ENCODE measurements around the gene WLS.

DNA sequence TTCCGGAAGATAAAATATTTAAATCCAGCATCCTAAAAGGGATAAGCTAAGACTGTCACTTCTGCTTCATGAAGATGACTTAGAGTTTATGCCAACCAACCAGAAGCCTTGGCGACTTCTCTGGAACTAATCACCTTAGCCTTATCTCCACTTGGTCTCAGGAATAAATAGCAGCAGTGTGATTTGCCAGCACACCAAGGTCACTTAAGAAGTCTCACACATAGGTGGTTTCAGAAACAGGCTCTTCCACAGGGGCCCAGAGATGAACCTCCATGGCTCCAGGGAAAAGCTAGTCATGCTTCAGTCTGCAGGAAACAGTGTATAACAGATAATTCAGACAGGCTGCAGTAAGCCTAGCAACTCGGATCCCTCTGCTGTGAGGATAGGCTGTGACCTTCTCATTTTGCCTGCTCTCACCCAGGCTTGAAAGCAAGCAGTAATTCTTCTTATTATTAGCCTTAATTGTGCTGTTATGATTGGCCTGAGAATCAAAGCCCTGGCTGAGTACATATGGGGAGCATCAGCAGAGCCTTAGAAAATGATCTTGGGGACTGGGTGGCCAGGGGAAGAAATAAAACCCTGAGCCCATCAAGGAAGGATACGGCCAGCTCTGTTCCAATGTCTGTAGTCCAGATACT is 84.7 kb downstream of the WLS start:
- TF ChIP-seq, protein P1, sequence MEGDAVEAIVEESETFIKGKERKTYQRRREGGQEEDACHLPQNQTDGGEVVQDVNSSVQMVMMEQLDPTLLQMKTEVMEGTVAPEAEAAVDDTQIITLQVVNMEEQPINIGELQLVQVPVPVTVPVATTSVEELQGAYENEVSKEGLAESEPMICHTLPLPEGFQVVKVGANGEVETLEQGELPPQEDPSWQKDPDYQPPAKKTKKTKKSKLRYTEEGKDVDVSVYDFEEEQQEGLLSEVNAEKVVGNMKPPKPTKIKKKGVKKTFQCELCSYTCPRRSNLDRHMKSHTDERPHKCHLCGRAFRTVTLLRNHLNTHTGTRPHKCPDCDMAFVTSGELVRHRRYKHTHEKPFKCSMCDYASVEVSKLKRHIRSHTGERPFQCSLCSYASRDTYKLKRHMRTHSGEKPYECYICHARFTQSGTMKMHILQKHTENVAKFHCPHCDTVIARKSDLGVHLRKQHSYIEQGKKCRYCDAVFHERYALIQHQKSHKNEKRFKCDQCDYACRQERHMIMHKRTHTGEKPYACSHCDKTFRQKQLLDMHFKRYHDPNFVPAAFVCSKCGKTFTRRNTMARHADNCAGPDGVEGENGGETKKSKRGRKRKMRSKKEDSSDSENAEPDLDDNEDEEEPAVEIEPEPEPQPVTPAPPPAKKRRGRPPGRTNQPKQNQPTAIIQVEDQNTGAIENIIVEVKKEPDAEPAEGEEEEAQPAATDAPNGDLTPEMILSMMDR (IDR thresholded peaks at IDR 0.05), result no peak
- TF ChIP-seq POLR2A (IDR thresholded peaks at IDR 0.05) (no peak), EP300 (IDR thresholded peaks at IDR 0.05) (no peak)

Data from ovary (tissue), 3 donors.